Activated T-helper 17 cell treated with anti-CD3 and anti-CD28 coated beads, Interleukin-2, amount 50 U/mL, for 72 hours (primary cell): ENCODE measurements around the gene SLC25A15. TPM values are rescaled to one million over a fixed set of nuclear protein-coding genes. Genes with fewer than 3 reads are reported as not detected.

Experiments
- ATAC-seq: fragments of 150-1000 bp; cut with Tn5 transposase; replicated peaks from 2 replicates; pipeline ENCODE4 v1.10.0; 2021; ENCODE audit warnings: mild to moderate bottlenecking, moderate library complexity
- H3K27ac Mint-ChIP-seq: one replicate; pipeline ENCODE4 v1.8.0; 2022; ENCODE audit warnings: mixed read lengths
- H3K27me3 Mint-ChIP-seq: one replicate; pipeline ENCODE4 v1.8.0; 2022; ENCODE audit warnings: mixed read lengths
- H3K36me3 Mint-ChIP-seq: one replicate; pipeline ENCODE4 v1.8.0; 2022; ENCODE audit warnings: low read depth, mild to moderate bottlenecking, mixed read lengths
- H3K4me1 Mint-ChIP-seq: one replicate; pipeline ENCODE4 v1.8.0; 2022; ENCODE audit warnings: mixed read lengths
- H3K4me3 Mint-ChIP-seq: one replicate; pipeline ENCODE4 v1.8.0; 2022; ENCODE audit warnings: mild to moderate bottlenecking, mixed read lengths
- H3K9me3 Mint-ChIP-seq: one replicate; pipeline ENCODE4 v1.8.0; 2022; ENCODE audit warnings: mixed read lengths
- total RNA-seq, 2 donors: library from RNA; stranded (reverse); gene quantifications; one replicate each; pipeline ENCODE4 v1.2.3, GENCODE V29; 2022

SLC25A15 gene
- total RNA-seq, 2 donors from 2014 or later = 12.9 to 21.4 TPM

GRCh38 chr13:40792284-40793051 is 3.1 kb downstream of the SLC25A15 start:
- Mint-ChIP-seq H3K36me3 (peaks cover 28% of the 10 kb centered on the region), H3K27me3 (no peaks in the 10 kb centered on the region), H3K27ac (no peak overlapping the region), H3K4me1 (peaks cover 12% of the 10 kb centered on the region), H3K4me3 (no peak overlapping the region), H3K9me3 (no peaks in the 10 kb centered on the region)
- ATAC-seq = no peak

- Mint-ChIP-seq H3K4me1 (peaks cover 12% of the 10 kb centered on the region), H3K27ac (no peak overlapping the region), H3K4me3 (no peak overlapping the region), H3K27me3 (no peaks in the 10 kb centered on the region), H3K36me3 (peaks cover 29% of the 10 kb centered on the region), H3K9me3 (no peaks in the 10 kb centered on the region)
- no peak for ATAC-seq
Observed at GRCh38 chr13:40793339-40793738, 3.9 kb downstream of the SLC25A15 start.

- ATAC-seq = no peak
- Mint-ChIP-seq H3K36me3 (peaks cover 42% of the 10 kb centered on the region), H3K27me3 (no peaks in the 10 kb centered on the region), H3K4me1 (peaks cover 12% of the 10 kb centered on the region), H3K4me3 (no peak overlapping the region), H3K27ac (peak overlapping the region; percentile 29), H3K9me3 (no peaks in the 10 kb centered on the region)
Observed at GRCh38 chr13:40794414-40795368, 5.3 kb downstream of the SLC25A15 start.

GRCh38 chr13:40796649-40797048 is 7.2 kb downstream of the SLC25A15 start:
- H3K4me3 Mint-ChIP-seq = no peak overlapping the region
- H3K36me3 Mint-ChIP-seq = peaks cover 59% of the 10 kb centered on the region
- peaks cover 12% of the 10 kb centered on the region for H3K4me1 Mint-ChIP-seq
- peak overlapping the region; percentile 15 for H3K27ac Mint-ChIP-seq
- H3K27me3 Mint-ChIP-seq = no peaks in the 10 kb centered on the region
- ATAC-seq = no peak
- no peaks in the 10 kb centered on the region for H3K9me3 Mint-ChIP-seq

- Mint-ChIP-seq H3K36me3 (peaks cover 77% of the 10 kb centered on the region), H3K9me3 (no peaks in the 10 kb centered on the region), H3K27me3 (no peaks in the 10 kb centered on the region), H3K27ac (peak overlapping the region; percentile 62), H3K4me3 (peak overlapping the region; percentile 54), H3K4me1 (peaks cover 8% of the 10 kb centered on the region)
- ATAC-seq = peak; percentile 48
Observed at GRCh38 chr13:40798380-40798779, 9.0 kb downstream of the SLC25A15 start.

- no peak overlapping the region for H3K27ac Mint-ChIP-seq
- no peaks in the 10 kb centered on the region for H3K27me3 Mint-ChIP-seq
- H3K36me3 Mint-ChIP-seq = peaks cover 77% of the 10 kb centered on the region
- peaks cover 8% of the 10 kb centered on the region for H3K4me1 Mint-ChIP-seq
- no peak overlapping the region for H3K4me3 Mint-ChIP-seq
- ATAC-seq = no peak
- no peaks in the 10 kb centered on the region for H3K9me3 Mint-ChIP-seq
Observed at GRCh38 chr13:40799508-40799907, 10.1 kb downstream of the SLC25A15 start.

GRCh38 chr13:40800559-40800958 is 11.1 kb downstream of the SLC25A15 start:
- Mint-ChIP-seq H3K4me3 (no peak overlapping the region), H3K27me3 (no peaks in the 10 kb centered on the region), H3K27ac (no peak overlapping the region), H3K36me3 (peaks cover 76% of the 10 kb centered on the region), H3K9me3 (no peaks in the 10 kb centered on the region), H3K4me1 (peaks cover 4% of the 10 kb centered on the region)
- no peak for ATAC-seq

- no peak overlapping the region for H3K27ac Mint-ChIP-seq
- H3K9me3 Mint-ChIP-seq = no peaks in the 10 kb centered on the region
- ATAC-seq = no peak
- H3K27me3 Mint-ChIP-seq = no peaks in the 10 kb centered on the region
- peaks cover 3% of the 10 kb centered on the region for H3K4me1 Mint-ChIP-seq
- H3K4me3 Mint-ChIP-seq = no peak overlapping the region
- peaks cover 80% of the 10 kb centered on the region for H3K36me3 Mint-ChIP-seq
Observed at GRCh38 chr13:40801255-40802217, 12.1 kb downstream of the SLC25A15 start.

- no peak for ATAC-seq
- H3K27me3 Mint-ChIP-seq = no peaks in the 10 kb centered on the region
- peak overlapping the region; percentile 52 for H3K27ac Mint-ChIP-seq
- H3K4me1 Mint-ChIP-seq = no peaks in the 10 kb centered on the region
- H3K9me3 Mint-ChIP-seq = no peaks in the 10 kb centered on the region
- no peak overlapping the region for H3K4me3 Mint-ChIP-seq
- peaks cover 94% of the 10 kb centered on the region for H3K36me3 Mint-ChIP-seq
Observed at GRCh38 chr13:40803316-40803715, 13.9 kb downstream of the SLC25A15 start.

GRCh38 chr13:40806241-40806640 is 16.8 kb downstream of the SLC25A15 start:
- no peaks in the 10 kb centered on the region for H3K9me3 Mint-ChIP-seq
- no peak overlapping the region for H3K27ac Mint-ChIP-seq
- no peak for ATAC-seq
- no peaks in the 10 kb centered on the region for H3K4me1 Mint-ChIP-seq
- no peaks in the 10 kb centered on the region for H3K27me3 Mint-ChIP-seq
- peaks cover 96% of the 10 kb centered on the region for H3K36me3 Mint-ChIP-seq
- no peak overlapping the region for H3K4me3 Mint-ChIP-seq

GRCh38 chr13:40809471-40809870 is 20.1 kb downstream of the SLC25A15 start:
- no peak overlapping the region for H3K27ac Mint-ChIP-seq
- H3K27me3 Mint-ChIP-seq = no peaks in the 10 kb centered on the region
- H3K4me3 Mint-ChIP-seq = no peak overlapping the region
- H3K36me3 Mint-ChIP-seq = peaks cover 77% of the 10 kb centered on the region
- no peaks in the 10 kb centered on the region for H3K4me1 Mint-ChIP-seq
- H3K9me3 Mint-ChIP-seq = no peaks in the 10 kb centered on the region
- ATAC-seq = no peak

- Mint-ChIP-seq H3K36me3 (peaks cover 51% of the 10 kb centered on the region), H3K4me3 (no peak overlapping the region), H3K27me3 (no peaks in the 10 kb centered on the region), H3K27ac (peak overlapping the region; percentile 17), H3K4me1 (no peaks in the 10 kb centered on the region), H3K9me3 (peaks cover 3% of the 10 kb centered on the region)
- no peak for ATAC-seq
Observed at GRCh38 chr13:40812102-40812501, 22.7 kb downstream of the SLC25A15 start.

- Mint-ChIP-seq H3K27ac (no peak overlapping the region), H3K4me3 (no peak overlapping the region), H3K27me3 (no peaks in the 10 kb centered on the region), H3K9me3 (peaks cover 3% of the 10 kb centered on the region), H3K36me3 (peaks cover 43% of the 10 kb centered on the region), H3K4me1 (no peaks in the 10 kb centered on the region)
- ATAC-seq = no peak
Observed at GRCh38 chr13:40812724-40813445, 23.5 kb downstream of the SLC25A15 start.
